CD4-positive, alpha-beta T cell (primary cell): Measurements from ENCODE around the gene MGAM2. TPM values are rescaled to one million over a fixed set of nuclear protein-coding genes. Genes with fewer than 3 reads are reported as not detected.

Source experiments
- ATAC-seq: fragments of 200-7000 bp; cut with Tn5 transposase; one replicate; pipeline ENCODE4 v1.10.0; 2022; ENCODE audit warnings: mild to moderate bottlenecking; ENCODE audit not compliant: poor library complexity
- CTCF ChIA-PET: fragments of 350-600 bp; sonication (Branson Sonifier 250); formaldehyde crosslinking; loops from one replicate; lab custom pipeline; 2021; ENCODE audit warnings: antibody characterized with exemption, inconsistent platforms; lab: Charles Lee
- POLR2A ChIA-PET: fragments of 350-600 bp; sonication (Branson Sonifier 250); formaldehyde crosslinking; loops from one replicate; lab custom pipeline; 2021; ENCODE audit warnings: antibody characterized with exemption, inconsistent platforms; lab: Charles Lee
- DNase-seq, 14 experiments: peaks; one replicate each; pipeline ENCODE4 v3.0.0-alpha.2; 2013 to 2020; ENCODE audit warnings: mixed read lengths in 2 of 14
- H3K27ac ChIP-seq, 2 donors: one replicate each; pipeline versions ENCODE4 v1.5.1 to v1.7.0; 2013; ENCODE audit warnings: low read length in 2 of 2, low read depth in 1 of 2, mild to moderate bottlenecking in 1 of 2
- H3K27me3 ChIP-seq, 2 experiments: 1 replicate in 1 of 2; 2 replicates in 1 of 2; pipeline versions ENCODE4 v1.6.1 to v1.7.0; 2013; ENCODE audit warnings: low read length in 2 of 2, control low read depth in 1 of 2, mild to moderate bottlenecking in 1 of 2, moderate library complexity in 1 of 2; ENCODE audit not compliant: insufficient read depth in 2 of 2, control insufficient read depth in 1 of 2
- H3K36me3 ChIP-seq: one replicate; pipeline ENCODE4 v1.6.1; 2013; ENCODE audit warnings: low read length, control low read depth; ENCODE audit not compliant: insufficient read depth
- H3K4me1 ChIP-seq: one replicate; pipeline ENCODE4 v1.6.1; 2013; ENCODE audit warnings: low read length, control low read depth; ENCODE audit not compliant: insufficient read depth
- H3K4me3 ChIP-seq: one replicate; pipeline ENCODE4 v1.5.1; 2013; ENCODE audit warnings: mild to moderate bottlenecking, low read length, moderate library complexity
- H3K9me3 ChIP-seq, 2 experiments: 1 replicate in 1 of 2; 2 replicates in 1 of 2; pipeline versions ENCODE4 v1.6.1 to v1.7.0; 2013; ENCODE audit warnings: low read length in 2 of 2, mild to moderate bottlenecking in 2 of 2, control low read depth in 1 of 2, moderate library complexity in 1 of 2; ENCODE audit not compliant: control insufficient read depth in 1 of 2, insufficient read depth in 1 of 2
- H3K27ac Mint-ChIP-seq: one replicate; pipeline ENCODE4 v1.8.0; 2020; ENCODE audit warnings: mixed read lengths
- H3K27me3 Mint-ChIP-seq: one replicate; pipeline ENCODE4 v1.8.0; 2021; ENCODE audit warnings: mixed read lengths
- H3K36me3 Mint-ChIP-seq: one replicate; pipeline ENCODE4 v1.8.0; 2021; ENCODE audit warnings: low read depth, mixed read lengths
- H3K4me1 Mint-ChIP-seq: one replicate; pipeline ENCODE4 v1.8.0; 2021; ENCODE audit warnings: low read depth, mixed read lengths
- H3K4me3 Mint-ChIP-seq: one replicate; pipeline ENCODE4 v1.8.0; 2020; ENCODE audit warnings: mild to moderate bottlenecking, mixed read lengths
- H3K9me3 Mint-ChIP-seq: one replicate; pipeline ENCODE4 v1.8.0; 2020; ENCODE audit warnings: mixed read lengths
- CTCF ChIP-seq: fragments of 200-600 bp; IDR thresholded peaks from one replicate; pipeline ENCODE4 v1.8.0; 2022; ENCODE audit warnings: antibody characterized with exemption, mild to moderate bottlenecking
- intact Hi-C, 2 experiments: fragments of 100-400 bp; cut with DNase I in 1 of 2; cut with micrococcal nuclease in 1 of 2; formaldehyde crosslinking; loops; one replicate each; pipeline versions ENCODE4 v1.15.1 to v1.9.0; 2023 to 2025; cut with DNase I, micrococcal nuclease
- total RNA-seq, 174 experiments: library from RNA in 2 of 174; stranded (reverse) in 2 of 174; gene quantifications; one replicate each; pipeline ENCODE4 v1.2.3 and lab custom pipeline; 2021 to 2026

Gene MGAM2
- total RNA-seq, 2 experiments from 2014 or later = not detected

- DNase-seq = no peak
- Mint-ChIP-seq H3K36me3 (no peaks in the 10 kb centered on the region), H3K4me3 (no peak overlapping the region), H3K27ac (no peak overlapping the region), H3K9me3 (no peaks in the 10 kb centered on the region), H3K27me3 (peaks cover 9% of the 10 kb centered on the region), H3K4me1 (no peaks in the 10 kb centered on the region)
- no peak overlapping the region for H3K27ac ChIP-seq
- ATAC-seq = no peak
- no peak overlapping the region for H3K4me3 ChIP-seq
- no peaks in the 10 kb centered on the region for H3K9me3 ChIP-seq
- TF ChIP-seq CTCF = no peak
- intact Hi-C loops = loop anchor here in 1 of 2 experiments (10.0 kb wide), 1 partner anchor 219 kb away; the partner anchor contains the start of gene TAS2R38
- H3K36me3 ChIP-seq = no peaks in the 10 kb centered on the region
- H3K4me1 ChIP-seq = no peaks in the 10 kb centered on the region
- ChIA-PET POLR2A (no interaction called here), CTCF (no interaction called here)
- peaks cover 5 to 21% of the 10 kb centered on the region in 2 experiments for H3K27me3 ChIP-seq
These were observed 82.7 kb downstream of the MGAM2 start for GRCh38 chr7:142194201-142194600.

- Histone ChIP-seq H3K4me3 (no peak overlapping the region), H3K4me1 (no peaks in the 10 kb centered on the region), H3K27me3 (peaks cover 5 to 21% of the 10 kb centered on the region in 2 experiments), H3K27ac (no peak overlapping the region), H3K36me3 (no peaks in the 10 kb centered on the region), H3K9me3 (no peaks in the 10 kb centered on the region)
- Mint-ChIP-seq H3K27me3 (peaks cover 12% of the 10 kb centered on the region), H3K36me3 (no peaks in the 10 kb centered on the region), H3K4me1 (no peaks in the 10 kb centered on the region), H3K9me3 (no peaks in the 10 kb centered on the region), H3K4me3 (no peak overlapping the region), H3K27ac (no peak overlapping the region)
- no peak for TF ChIP-seq CTCF
- intact Hi-C loops = loop anchor here in 1 of 2 experiments (10.0 kb wide), 1 partner anchor 221 kb away; the partner anchor contains the start of gene TAS2R38
- no peak for ATAC-seq
- POLR2A ChIA-PET = no interaction called here
- CTCF ChIA-PET = no interaction called here
- no peak for DNase-seq
These were observed 84.7 kb downstream of the MGAM2 start for GRCh38 chr7:142196066-142196840.

- peaks cover 18% of the 10 kb centered on the region for H3K27me3 Mint-ChIP-seq
- no peak for ATAC-seq
These were observed 88.7 kb downstream of the MGAM2 start for GRCh38 chr7:142200206-142200605.

More at GRCh38 chr7:142200206-142200605, 88.7 kb downstream of the MGAM2 start:
- Histone ChIP-seq H3K4me1 (no peaks in the 10 kb centered on the region), H3K27ac (no peak overlapping the region), H3K36me3 (no peaks in the 10 kb centered on the region), H3K27me3 (peaks cover 8 to 18% of the 10 kb centered on the region in 2 experiments), H3K9me3 (no peaks in the 10 kb centered on the region), H3K4me3 (no peak overlapping the region)
- Mint-ChIP-seq H3K4me1 (no peaks in the 10 kb centered on the region), H3K9me3 (no peaks in the 10 kb centered on the region), H3K27ac (no peak overlapping the region), H3K4me3 (no peak overlapping the region), H3K36me3 (no peaks in the 10 kb centered on the region)
- TF ChIP-seq CTCF = no peak
- CTCF ChIA-PET = no interaction called here
- intact Hi-C loops = no loop called here
- DNase-seq = no peak
- POLR2A ChIA-PET = no interaction called here
